Upper lobe of left lung (tissue), 4 donors: ENCODE results near the gene ELAVL2.

Experiments
- CTCF ChIP-seq, 6 experiments: fragments of 450-650 bp in 4 of 6; fragments of 200-600 bp in 2 of 6; sonication (generic) in 2 of 6; IDR thresholded peaks; one replicate each; pipeline ENCODE4 v1.5.1; 2016 to 2019; ENCODE audit warnings: antibody characterized with exemption in 6 of 6
- POLR2A ChIP-seq, 4 donors: fragments of 450-650 bp; IDR thresholded peaks; one replicate each; pipeline ENCODE4 v1.5.1; 2016 to 2017; ENCODE audit warnings: antibody characterized with exemption in 4 of 4, mild to moderate bottlenecking in 2 of 4

GRCh38 chr9:23747088-23748075 lies 78.7 kb downstream of the ELAVL2 start:
- TF ChIP-seq CTCF (IDR thresholded peaks at IDR 0.05) (no peak), POLR2A (IDR thresholded peaks at IDR 0.05) (no peak)
